ENCODE data around the gene COX7A2. TPM values are rescaled to one million over a fixed set of nuclear protein-coding genes. Genes with fewer than 3 reads are reported as not detected.

Gene COX7A2
- total and polyA plus RNA-seq, 2 of the 4 experiments (the other 2 are of a cell fraction), result 174 to 776 TPM

GRCh38 chr6:75188221-75188925 lies 55.2 kb downstream of the COX7A2 start (continued):
- no peak for TF ChIP-seq MXI1 (IDR thresholded peaks at IDR 0.05; ENCODE audit: borderline replicate concordance, low read depth, low read length)

Other genes with a start within 250 kb of the COX7A2 start
- 452 and 502 TPM in 2 replicates for gene COL12A1, start 37.7 kb downstream of the COX7A2 start, total RNA-seq (2012; rRNA removed)
- gene COL12A1, start 37.7 kb downstream of the COX7A2 start, polyA plus RNA-seq (2012; rRNA removed), result 307 and 350 TPM in 2 replicates
- 111 and 206 TPM in 2 replicates for gene TMEM30A, start 41.0 kb upstream of the COX7A2 start, total RNA-seq (2012; rRNA removed)
- gene TMEM30A, start 41.0 kb upstream of the COX7A2 start, polyA plus RNA-seq (2012; rRNA removed), result 35.0 and 48.5 TPM in 2 replicates
- gene FILIP1, start 250.0 kb upstream of the COX7A2 start, total RNA-seq (2012; rRNA removed), result under 0.01 TPM in 2 replicates
- gene FILIP1, start 250.0 kb upstream of the COX7A2 start, polyA plus RNA-seq (2012; rRNA removed), result 0.03 TPM in 1 of 2 replicates, not detected in the other